Activated effector memory CD4-positive, alpha-beta T cell treated with Interleukin-2 at 50 U/mL for 16 hours (primary cell): ENCODE measurements around the gene SELENOK.

Experiments used
- DNase-seq: peaks from one replicate; pipeline ENCODE4 v3.0.0-alpha.2; 2020

The SELENOK gene

GRCh38 chr3:53841296-53841695 is 50.4 kb downstream of the SELENOK start:
- DNase-seq: no peak

GRCh38 chr3:53837331-53837730 is 54.3 kb downstream of the SELENOK start:
- no peak for DNase-seq

GRCh38 chr3:53836084-53836872 is 55.4 kb downstream of the SELENOK start:
- DNase-seq: no peak

GRCh38 chr3:53835257-53835656 is 56.4 kb downstream of the SELENOK start:
- DNase-seq: no peak

GRCh38 chr3:53834429-53835095 is 57.1 kb downstream of the SELENOK start:
- DNase-seq: no peak
